GM18526 (cell line): Measurements from ENCODE around the gene KAZN.

Source experiments
- POLR2A ChIP-seq: IDR thresholded peaks from 3 replicates; pipeline ENCODE4 v1.6.1; 2011; ENCODE audit not compliant: insufficient read length; ENCODE audit errors: extremely low read depth

The KAZN gene

GRCh38 chr1:14957375-14958098 lies 359.1 kb downstream of the KAZN start:
- no peak for TF ChIP-seq POLR2A

- TF ChIP-seq POLR2A: no peak
These were observed 360.0 kb downstream of the KAZN start for GRCh38 chr1:14958249-14959058.

GRCh38 chr1:14959059-14959694 lies 360.7 kb downstream of the KAZN start:
- TF ChIP-seq POLR2A: no peak

- no peak for TF ChIP-seq POLR2A
These were observed 363.3 kb downstream of the KAZN start for GRCh38 chr1:14961661-14962267.

GRCh38 chr1:14962407-14962806 lies 363.9 kb downstream of the KAZN start:
- TF ChIP-seq POLR2A: no peak

- no peak for TF ChIP-seq POLR2A
These were observed 366.2 kb downstream of the KAZN start for GRCh38 chr1:14964711-14965055.

GRCh38 chr1:14968251-14968851 lies 369.9 kb downstream of the KAZN start:
- TF ChIP-seq POLR2A: no peak

GRCh38 chr1:14969006-14969405 lies 370.5 kb downstream of the KAZN start:
- TF ChIP-seq POLR2A: no peak

GRCh38 chr1:14970115-14970798 lies 371.8 kb downstream of the KAZN start:
- no peak for TF ChIP-seq POLR2A

GRCh38 chr1:14970799-14971141 lies 372.3 kb downstream of the KAZN start:
- no peak for TF ChIP-seq POLR2A

- no peak for TF ChIP-seq POLR2A
These were observed 372.7 kb downstream of the KAZN start for GRCh38 chr1:14971221-14971620.

GRCh38 chr1:14972107-14972506 lies 373.6 kb downstream of the KAZN start:
- no peak for TF ChIP-seq POLR2A

- no peak for TF ChIP-seq POLR2A
These were observed 375.3 kb downstream of the KAZN start for GRCh38 chr1:14973773-14974172.

GRCh38 chr1:14974361-14974760 lies 375.9 kb downstream of the KAZN start:
- TF ChIP-seq POLR2A: no peak

GRCh38 chr1:14975119-14975518 lies 376.6 kb downstream of the KAZN start:
- no peak for TF ChIP-seq POLR2A
